Neural progenitor cell (in vitro differentiated cells): Measurements from ENCODE around the gene PLS3.

Source experiments
- CTCF ChIP-seq: fragments of 200-600 bp; sonication (generic); IDR thresholded peaks from 2 replicates; pipeline ENCODE4 v1.5.1; 2017; ENCODE audit warnings: antibody characterized with exemption, mild to moderate bottlenecking
- EZH2 ChIP-seq: fragments of 200-600 bp; sonication (generic); IDR thresholded peaks from 2 replicates; pipeline ENCODE4 v1.6.1; 2017; ENCODE audit warnings: antibody characterized with exemption, mild to moderate bottlenecking, moderate library complexity
- EZH2phosphoT487 ChIP-seq: fragments of 200-600 bp; sonication (generic); IDR thresholded peaks from 2 replicates; pipeline ENCODE4 v1.6.1; 2017; ENCODE audit warnings: antibody characterized with exemption

DNA sequence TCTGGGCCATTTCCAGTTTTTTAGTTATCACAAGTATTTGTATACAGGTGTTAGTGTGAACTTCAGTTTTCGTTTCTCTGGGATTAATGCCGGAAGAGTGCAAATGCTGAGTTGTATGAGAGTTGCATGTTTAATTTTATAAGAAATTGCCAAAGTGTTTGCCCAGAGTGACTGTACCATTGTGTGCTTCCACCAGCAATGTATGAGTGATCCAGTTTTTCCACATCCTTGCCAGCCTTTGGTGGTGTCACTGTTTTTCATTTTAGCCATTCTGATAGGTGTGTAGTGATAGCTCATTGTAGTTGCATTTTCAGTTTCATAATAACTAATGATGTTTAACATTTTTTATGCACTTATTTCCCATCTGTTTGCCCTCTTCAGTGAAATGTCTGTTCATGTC is 18.4 kb downstream of the PLS3 start:
- TF ChIP-seq CTCF (no peak), EZH2phosphoT487 (no peak), EZH2 (no peak)
